ENCODE data around the gene CXCR1. TPM values are rescaled to one million over a fixed set of nuclear protein-coding genes. Genes with fewer than 3 reads are reported as not detected.
"Not testable (repeated sequence)": the region's sequence is repeated elsewhere in the genome, so short reads cannot be mapped to it uniquely, and the experiment has no call there.

The CXCR1 gene
- total and polyA plus RNA-seq, 5 experiments from 2014 or later: 0.39 TPM; not detected in 4

DNA sequence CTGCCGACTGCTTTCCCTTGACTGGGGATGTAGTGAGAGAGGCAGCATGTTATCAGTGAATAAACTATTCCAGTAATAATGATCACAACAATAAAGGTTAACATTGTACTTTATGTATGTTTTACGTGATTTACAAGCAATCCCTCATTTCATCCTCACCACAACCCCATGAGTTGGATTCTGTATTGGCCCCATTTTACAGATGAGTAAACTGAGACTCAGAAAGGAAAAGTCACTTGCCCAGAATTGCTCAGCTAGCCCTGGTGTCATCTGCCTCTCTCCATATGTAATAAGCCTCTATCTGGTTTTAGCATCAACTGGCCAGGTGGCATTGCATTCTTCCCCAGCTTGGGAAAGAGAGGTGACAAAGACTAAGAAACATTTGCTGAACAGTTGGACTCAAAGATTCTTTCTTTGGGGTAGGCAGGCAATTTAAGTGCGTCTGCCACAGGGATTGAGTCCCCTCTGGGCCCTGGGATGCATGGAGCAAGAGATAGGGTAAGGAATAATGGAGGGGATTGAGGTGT, 38.8 kb downstream of the CXCR1 start:
- no peak for DNase-seq
- peaks cover 9 to 20% (median 15%) of the 10 kb centered on the region in 5 donors for H3K27me3 Mint-ChIP-seq
- ATAC-seq: no peak
- H3K36me3 Mint-ChIP-seq: no peaks in the 10 kb centered on the region
- H3K4me1 Mint-ChIP-seq: peaks cover 6 to 34% (median 9%) of the 10 kb centered on the region in 4 donors
- no peak overlapping the region for H3K27ac Mint-ChIP-seq
- no peak overlapping the region for H3K4me3 Mint-ChIP-seq
- H3K9me3 Mint-ChIP-seq: peaks cover 0 to 10% (median 0%) of the 10 kb centered on the region in 9 donors
- POLR2A ChIA-PET: no interaction called here

- no peak within 1 kb of the TSS for H3K27ac Mint-ChIP-seq
- peaks cover 4 to 32% (median 9%) of the 10 kb centered on the region in 4 donors for H3K4me1 Mint-ChIP-seq
- peaks cover 0 to 12% (median 0%) of the 10 kb centered on the region in 3 donors for H3K36me3 Mint-ChIP-seq
- peaks cover 9 to 23% (median 15%) of the 10 kb centered on the region in 5 donors for H3K27me3 Mint-ChIP-seq
- ATAC-seq: no peak
- POLR2A ChIA-PET: no interaction called here
- DNase-seq: no peak
- H3K9me3 Mint-ChIP-seq: peaks cover 0 to 33% (median 15%) of the 10 kb centered on the region in 9 donors
- peak within 1 kb of the TSS in 8 of 10 donors; percentile 12 to 76 (median 44) for H3K4me3 Mint-ChIP-seq
These were observed 41.1 kb downstream of the CXCR1 start, which contains the start of gene CXCR2 for GRCh38 chr2:218125626-218126080. Gene CXCR2, plus strand, starts transcription at chr2:218126028. Its CDS starts 8,774 bp downstream, at chr2:218134802.

- DNase-seq (no peak), ATAC-seq (no peak)
- peaks cover 4 to 27% (median 9%) of the 10 kb centered on the region in 4 donors for H3K4me1 Mint-ChIP-seq
- POLR2A ChIA-PET: no interaction called here
- peaks cover 0 to 37% (median 15%) of the 10 kb centered on the region in 9 donors for H3K9me3 Mint-ChIP-seq
- H3K4me3 Mint-ChIP-seq: peak overlapping the region in 2 of 10 donors; percentile 27 to 76
- H3K27ac Mint-ChIP-seq: no peak overlapping the region
- H3K36me3 Mint-ChIP-seq: peaks cover 0 to 15% (median 0%) of the 10 kb centered on the region in 3 donors
- H3K27me3 Mint-ChIP-seq: peaks cover 9 to 23% (median 15%) of the 10 kb centered on the region in 5 donors
These were observed 41.7 kb downstream of the CXCR1 start for GRCh38 chr2:218125095-218125494.

GRCh38 chr2:218123986-218124385, 42.8 kb downstream of the CXCR1 start:
- ATAC-seq: no peak
- no peak for DNase-seq
- Mint-ChIP-seq H3K27me3 (peaks cover 9 to 18% (median 15%) of the 10 kb centered on the region in 5 donors), H3K36me3 (peaks cover 0 to 22% (median 0%) of the 10 kb centered on the region in 3 donors), H3K27ac (no peak overlapping the region), H3K9me3 (peaks cover 0 to 43% (median 15%) of the 10 kb centered on the region in 9 donors), H3K4me3 (no peak overlapping the region), H3K4me1 (peaks cover 4 to 18% (median 9%) of the 10 kb centered on the region in 4 donors)
- POLR2A ChIA-PET: no interaction called here

DNA sequence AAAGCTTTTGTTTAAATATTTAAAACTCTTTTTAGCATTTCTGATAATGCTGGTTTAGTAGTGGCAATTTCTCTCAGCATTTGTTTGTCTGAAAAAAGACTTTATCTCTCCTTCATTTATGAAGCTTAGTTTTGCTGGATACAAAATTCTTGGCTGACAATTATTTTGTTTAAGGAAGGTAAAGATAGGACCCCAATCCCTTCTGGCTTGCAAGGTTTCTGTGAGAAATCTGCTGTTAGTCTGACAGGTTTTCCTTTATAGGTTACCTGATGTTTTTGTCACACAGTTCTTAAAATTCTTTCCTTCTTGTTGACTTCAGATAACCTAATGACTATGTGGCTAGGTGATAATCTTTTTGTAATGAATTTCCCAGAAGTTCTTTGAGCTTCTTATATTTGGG, 44.5 kb downstream of the CXCR1 start:
- peaks cover 7 to 18% (median 15%) of the 10 kb centered on the region in 5 donors for H3K27me3 Mint-ChIP-seq
- H3K27ac Mint-ChIP-seq, H3K4me3 Mint-ChIP-seq: not testable (repeated sequence)

GRCh38 chr2:218121789-218122188, 45.0 kb downstream of the CXCR1 start:
- not testable (repeated sequence) for H3K27ac Mint-ChIP-seq
- peaks cover 0 to 65% (median 18%) of the 10 kb centered on the region in 9 donors for H3K9me3 Mint-ChIP-seq

More for the DNA sequence above, 44.5 kb downstream of the CXCR1 start:
- H3K4me1 Mint-ChIP-seq: peaks cover 4 to 15% (median 9%) of the 10 kb centered on the region in 4 donors
- peaks cover 0 to 60% (median 18%) of the 10 kb centered on the region in 9 donors for H3K9me3 Mint-ChIP-seq
- ATAC-seq, DNase-seq, POLR2A ChIA-PET: not testable (repeated sequence)
- peaks cover 0 to 34% (median 0%) of the 10 kb centered on the region in 3 donors for H3K36me3 Mint-ChIP-seq

More at GRCh38 chr2:218121789-218122188, 45.0 kb downstream of the CXCR1 start:
- POLR2A ChIA-PET, H3K4me3 Mint-ChIP-seq, DNase-seq, ATAC-seq: not testable (repeated sequence)
- peaks cover 0 to 34% (median 0%) of the 10 kb centered on the region in 3 donors for H3K36me3 Mint-ChIP-seq
- H3K4me1 Mint-ChIP-seq: peaks cover 4 to 15% (median 9%) of the 10 kb centered on the region in 4 donors
- H3K27me3 Mint-ChIP-seq: peaks cover 7 to 18% (median 15%) of the 10 kb centered on the region in 5 donors

Other genes with a start within 250 kb of the CXCR1 start
- gene TNS1, start 164.0 kb downstream of the CXCR1 start, total RNA-seq: under 1 TPM; 0.21 to 0.47 TPM
- gene TNS1, start 164.0 kb downstream of the CXCR1 start, polyA plus RNA-seq: not detected
- 1 to 10 TPM in 1 of 2 experiments, under 1 TPM in 1; 0.16 to 1.5 TPM for gene RUFY4, start 97.7 kb downstream of the CXCR1 start, total RNA-seq
- gene RUFY4, start 97.7 kb downstream of the CXCR1 start, polyA plus RNA-seq: under 1 TPM in 1 of 3 donors, not detected in 2; 0.31 TPM
- gene CXCR2, start 40.9 kb downstream of the CXCR1 start, total RNA-seq: not detected
- 1 to 10 TPM in 1 of 3 donors, under 1 TPM in 1, not detected in 1; 0.23 to 1.5 TPM for gene CXCR2, start 40.9 kb downstream of the CXCR1 start, polyA plus RNA-seq
- 100 to 1,000 TPM; 425 to 448 TPM for gene ARPC2, start 50.2 kb upstream of the CXCR1 start, total RNA-seq
- 100 to 1,000 TPM; 690 to 865 (median 728) TPM for gene ARPC2, start 50.2 kb upstream of the CXCR1 start, polyA plus RNA-seq
- 1 to 10 TPM; 1.1 to 1.4 TPM for gene GPBAR1, start 94.1 kb upstream of the CXCR1 start, total RNA-seq
- under 1 TPM; 0.14 to 0.41 (median 0.28) TPM for gene GPBAR1, start 94.1 kb upstream of the CXCR1 start, polyA plus RNA-seq
- gene AAMP, start 103.2 kb upstream of the CXCR1 start, total RNA-seq: 10 to 100 TPM; 57.0 to 61.6 TPM
- 10 to 100 TPM; 77.0 to 93.6 (median 89.7) TPM for gene AAMP, start 103.2 kb upstream of the CXCR1 start, polyA plus RNA-seq
- gene PNKD, start 103.6 kb upstream of the CXCR1 start, total RNA-seq: 10 to 100 TPM; 33.6 to 40.5 TPM
- 100 to 1,000 TPM; 108 to 119 (median 109) TPM for gene PNKD, start 103.6 kb upstream of the CXCR1 start, polyA plus RNA-seq
- 100 to 1,000 TPM in 1 of 2 experiments, 10 to 100 TPM in 1; 95.1 to 100 TPM for gene TMBIM1, start 125.5 kb upstream of the CXCR1 start, total RNA-seq
- 100 to 1,000 TPM in 1 of 3 donors, 10 to 100 TPM in 2; 75.8 to 114 (median 80.3) TPM for gene TMBIM1, start 125.5 kb upstream of the CXCR1 start, polyA plus RNA-seq
- gene CATIP, start 189.9 kb upstream of the CXCR1 start, total RNA-seq: not detected
- not detected for gene CATIP, start 189.9 kb upstream of the CXCR1 start, polyA plus RNA-seq
- gene SLC11A1, start 215.3 kb upstream of the CXCR1 start, total RNA-seq: 1 to 10 TPM in 1 of 2 experiments, under 1 TPM in 1; 0.47 to 1.2 TPM
- under 1 TPM; 0.27 to 0.90 (median 0.73) TPM for gene SLC11A1, start 215.3 kb upstream of the CXCR1 start, polyA plus RNA-seq
- gene CTDSP1, start 232.9 kb upstream of the CXCR1 start, total RNA-seq: 100 to 1,000 TPM; 143 to 144 TPM
- gene CTDSP1, start 232.9 kb upstream of the CXCR1 start, polyA plus RNA-seq: 10 to 100 TPM; 19.3 to 22.7 (median 19.8) TPM